ENCODE measurements around the gene THRA.

THRA gene

GRCh38 chr17:40092581-40092980 lies 29.8 kb downstream of the THRA start:
- H3K4me3 ChIP-seq (ENCODE audit: low read depth, low read length) = no peak overlapping the region
- TF ChIP-seq CTCF (IDR thresholded peaks at IDR 0.05; ENCODE audit: low read depth, low read length) = no peak

- no peak for TF ChIP-seq CTCF (IDR thresholded peaks at IDR 0.05; ENCODE audit: low read depth, low read length)
These were observed 30.3 kb downstream of the THRA start for GRCh38 chr17:40093005-40093579.

DNA sequence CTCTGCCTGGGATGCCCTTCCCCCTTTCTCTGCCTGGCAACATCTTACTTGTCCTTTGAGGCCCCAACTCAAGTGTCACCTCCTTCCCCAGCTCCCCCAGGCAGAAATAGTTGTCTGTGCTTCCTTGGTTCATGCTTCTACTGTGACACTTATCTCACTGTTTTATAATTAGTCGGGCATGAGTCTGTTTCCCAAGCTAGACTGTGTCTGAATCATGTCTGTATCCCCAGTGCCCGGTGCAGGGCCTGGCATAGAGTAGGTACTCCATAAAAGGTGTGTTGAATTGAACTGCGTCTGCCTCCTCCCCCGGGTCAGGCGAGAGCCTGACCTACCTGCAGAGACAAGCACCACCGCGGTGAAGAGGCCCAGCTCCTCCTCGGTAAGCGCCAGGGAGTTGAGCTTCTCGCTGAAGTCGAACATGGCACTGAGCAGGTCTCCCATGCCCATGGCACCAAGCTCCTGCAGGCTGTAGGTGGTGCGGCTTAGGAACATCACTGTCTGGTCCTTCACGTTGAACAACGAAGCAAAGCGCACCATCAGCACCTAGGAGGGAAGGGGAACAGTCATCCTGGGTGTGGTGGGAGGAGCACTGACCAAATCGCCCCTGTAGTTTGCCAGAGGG lies 30.9 kb downstream of the THRA start:
- no peak for TF ChIP-seq CTCF (IDR thresholded peaks at IDR 0.05; ENCODE audit: low read depth, low read length)

More at GRCh38 chr17:40093005-40093579, 30.3 kb downstream of the THRA start:
- no peak overlapping the region for H3K4me3 ChIP-seq (ENCODE audit: low read depth, low read length)

GRCh38 chr17:40094874-40095273 lies 32.1 kb downstream of the THRA start:
- no peak for TF ChIP-seq CTCF (IDR thresholded peaks at IDR 0.05; ENCODE audit: low read depth, low read length)
- no peak overlapping the region for H3K4me3 ChIP-seq (ENCODE audit: low read depth, low read length)

More for the DNA sequence above, 30.9 kb downstream of the THRA start:
- H3K4me3 ChIP-seq (ENCODE audit: low read depth, low read length) = no peak overlapping the region

DNA sequence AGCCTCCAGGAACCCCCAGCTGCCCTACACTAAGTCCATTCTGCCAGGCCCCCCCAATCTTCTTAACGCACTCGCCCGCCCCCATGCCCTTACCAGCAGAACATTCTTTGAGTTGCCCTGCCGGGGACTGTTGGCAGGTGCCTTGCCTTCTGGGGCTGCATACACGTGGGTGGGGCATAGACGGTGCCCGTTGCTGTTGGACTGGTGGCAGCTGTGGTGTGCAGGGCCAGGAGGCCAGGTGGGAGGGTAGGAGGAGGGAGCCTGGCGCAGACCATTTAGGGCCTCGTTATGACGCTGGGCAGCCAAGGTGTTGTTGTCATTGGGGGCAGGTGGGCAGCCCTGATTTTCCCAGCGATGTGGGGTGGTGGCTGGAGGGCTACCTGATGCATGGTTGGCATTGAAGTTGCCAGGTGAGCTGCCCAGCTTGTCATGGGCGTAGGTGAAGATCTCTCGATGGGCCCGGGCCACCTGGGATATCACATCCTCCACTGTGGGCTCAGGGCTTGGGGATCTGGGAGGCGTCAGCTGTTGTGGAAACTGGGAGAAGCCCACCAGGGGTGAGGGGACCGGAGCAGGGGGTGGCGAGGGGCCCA lies 32.7 kb downstream of the THRA start:
- TF ChIP-seq CTCF (IDR thresholded peaks at IDR 0.05; ENCODE audit: low read depth, low read length) = no peak
- no peak overlapping the region for H3K4me3 ChIP-seq (ENCODE audit: low read depth, low read length)

DNA sequence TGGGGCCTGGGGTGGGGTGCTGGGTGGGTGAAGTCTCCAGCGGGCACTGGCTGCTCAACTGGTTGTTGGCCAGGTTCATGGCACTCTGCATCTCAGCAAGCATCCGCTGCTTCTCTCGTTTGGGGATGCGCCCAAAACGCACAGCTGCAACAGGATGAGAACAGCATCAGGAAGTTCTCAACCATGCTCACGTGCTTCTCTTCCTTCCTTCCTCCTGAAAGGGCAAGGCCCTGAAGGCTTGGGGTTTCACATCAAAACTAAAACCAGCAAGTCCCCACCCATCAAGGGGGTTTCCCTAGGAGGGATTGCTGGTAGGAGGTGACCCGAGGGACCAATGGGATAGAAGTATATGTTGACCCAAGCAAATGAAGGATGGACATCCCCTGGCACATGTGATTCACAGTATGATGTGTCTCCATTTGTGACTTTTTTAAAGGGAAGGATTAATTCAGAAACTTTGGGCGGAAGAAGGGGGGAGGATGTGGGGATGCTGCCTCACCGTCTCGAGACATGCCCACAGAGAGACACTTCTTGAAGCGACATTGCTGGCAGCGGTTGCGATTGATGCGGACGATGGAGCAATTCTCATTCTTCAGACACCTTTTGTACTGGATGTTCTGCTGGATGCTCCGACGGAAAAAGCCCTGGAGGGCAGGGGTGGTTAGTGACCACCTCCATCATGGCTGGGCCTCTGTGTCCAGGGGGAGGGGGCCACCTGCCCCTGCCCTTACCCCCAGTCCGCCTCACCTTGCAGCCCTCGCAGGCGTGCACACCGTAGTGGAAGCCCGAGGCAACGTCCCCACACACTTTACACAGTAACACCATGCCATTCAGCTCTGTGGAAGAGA lies 33.4 kb downstream of the THRA start:
- no peak overlapping the region for H3K4me3 ChIP-seq (ENCODE audit: low read depth, low read length)
- no peak for TF ChIP-seq CTCF (IDR thresholded peaks at IDR 0.05; ENCODE audit: low read depth, low read length)
